H1 (cell line): ENCODE measurements around the gene TRIM67.

ENCODE experiments used
- ATF3 ChIP-seq: IDR thresholded peaks from 2 replicates; pipeline ENCODE4 v1.6.1; 2011; ENCODE audit warnings: low read depth, mild to moderate bottlenecking, low read length; ENCODE audit not compliant: insufficient read depth
- CBX8 ChIP-seq: fragments of 300-800, 300-1000 bp; sonication (generic); IDR thresholded peaks from 2 replicates; pipeline ENCODE4 v1.7.1; 2016; ENCODE audit warnings: low read depth, low read length, borderline replicate concordance
- CHD2 ChIP-seq: IDR thresholded peaks from 2 replicates; pipeline ENCODE4 v1.6.1; 2012; ENCODE audit warnings: low read length, improper control_type of control experiment
- EZH2 ChIP-seq: fragments of 200-600 bp; sonication (generic); IDR thresholded peaks from 2 replicates; pipeline ENCODE4 v1.7.1; 2012; ENCODE audit warnings: low read depth, mild to moderate bottlenecking, moderate library complexity, low read length, inconsistent platforms; ENCODE audit not compliant: severe bottlenecking
- GABPA ChIP-seq: IDR thresholded peaks from 2 replicates; pipeline ENCODE4 v1.6.1; 2011; ENCODE audit warnings: mild to moderate bottlenecking, low read length, moderate library complexity, borderline replicate concordance; ENCODE audit not compliant: insufficient read depth
- POLR2A ChIP-seq, 2 experiments: IDR thresholded peaks; 1 replicate in 1 of 2; 2 replicates in 1 of 2; pipeline ENCODE4 v1.6.1; 2011; ENCODE audit warnings: low read depth in 2 of 2, low read length in 2 of 2, mild to moderate bottlenecking in 2 of 2; ENCODE audit errors: control extremely low read depth in 1 of 2
- POU5F1 ChIP-seq: IDR thresholded peaks from 2 replicates; pipeline ENCODE4 v1.6.1; 2011; ENCODE audit warnings: low read depth, mild to moderate bottlenecking, low read length, moderate library complexity
- SIX5 ChIP-seq: IDR thresholded peaks from 2 replicates; pipeline ENCODE4 v1.6.1; 2011; ENCODE audit warnings: mild to moderate bottlenecking, low read depth, low read length
- YY1 ChIP-seq: IDR thresholded peaks from 2 replicates; pipeline ENCODE4 v1.6.1; 2011; ENCODE audit warnings: low read depth, mild to moderate bottlenecking, low read length
- TF ChIP-seq, protein P1 (sequence below), 3 experiments: IDR thresholded peaks; 1 replicate in 2 of 3; 2 replicates in 1 of 3; pipeline versions ENCODE4 v1.5.1 to v1.6.1; 2011; ENCODE audit warnings: low read length in 3 of 3, mild to moderate bottlenecking in 3 of 3, inconsistent platforms in 2 of 3, low read depth in 1 of 3, moderate library complexity in 1 of 3; ENCODE audit not compliant: insufficient read depth in 1 of 3; ENCODE audit errors: control extremely low read depth in 1 of 3

GRCh38 chr1:231196728-231197127 lies 34.9 kb downstream of the TRIM67 start:
- no peak for TF ChIP-seq POU5F1
- TF ChIP-seq, protein P1, sequence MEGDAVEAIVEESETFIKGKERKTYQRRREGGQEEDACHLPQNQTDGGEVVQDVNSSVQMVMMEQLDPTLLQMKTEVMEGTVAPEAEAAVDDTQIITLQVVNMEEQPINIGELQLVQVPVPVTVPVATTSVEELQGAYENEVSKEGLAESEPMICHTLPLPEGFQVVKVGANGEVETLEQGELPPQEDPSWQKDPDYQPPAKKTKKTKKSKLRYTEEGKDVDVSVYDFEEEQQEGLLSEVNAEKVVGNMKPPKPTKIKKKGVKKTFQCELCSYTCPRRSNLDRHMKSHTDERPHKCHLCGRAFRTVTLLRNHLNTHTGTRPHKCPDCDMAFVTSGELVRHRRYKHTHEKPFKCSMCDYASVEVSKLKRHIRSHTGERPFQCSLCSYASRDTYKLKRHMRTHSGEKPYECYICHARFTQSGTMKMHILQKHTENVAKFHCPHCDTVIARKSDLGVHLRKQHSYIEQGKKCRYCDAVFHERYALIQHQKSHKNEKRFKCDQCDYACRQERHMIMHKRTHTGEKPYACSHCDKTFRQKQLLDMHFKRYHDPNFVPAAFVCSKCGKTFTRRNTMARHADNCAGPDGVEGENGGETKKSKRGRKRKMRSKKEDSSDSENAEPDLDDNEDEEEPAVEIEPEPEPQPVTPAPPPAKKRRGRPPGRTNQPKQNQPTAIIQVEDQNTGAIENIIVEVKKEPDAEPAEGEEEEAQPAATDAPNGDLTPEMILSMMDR (IDR thresholded peaks at IDR 0.05; ENCODE audit: control extremely low read depth in 1 of 3, insufficient read depth in 1 of 3, low read depth in 1 of 3, low read length in 3 of 3), result no peak
- TF ChIP-seq CHD2, result no peak
- no peak for TF ChIP-seq CBX8
- TF ChIP-seq YY1, result no peak
- no peak for TF ChIP-seq GABPA
- TF ChIP-seq POLR2A (IDR thresholded peaks at IDR 0.05; ENCODE audit: control extremely low read depth in 1 of 2, low read depth in 2 of 2, low read length in 2 of 2), result no peak
- TF ChIP-seq ATF3, result no peak
- no peak for TF ChIP-seq SIX5
- TF ChIP-seq EZH2, result no peak
